GM18519 (cell line): ENCODE measurements around the gene RMND5A.

Source experiments
- ATAC-seq: cut with Tn5 transposase; IDR thresholded peaks from one replicate; pipeline ENCODE4 v1.9.1; 2021; ENCODE audit warnings: mild to moderate bottlenecking, moderate library complexity; ENCODE audit not compliant: unreplicated experiment, low FRiP score

Gene RMND5A, protein sequence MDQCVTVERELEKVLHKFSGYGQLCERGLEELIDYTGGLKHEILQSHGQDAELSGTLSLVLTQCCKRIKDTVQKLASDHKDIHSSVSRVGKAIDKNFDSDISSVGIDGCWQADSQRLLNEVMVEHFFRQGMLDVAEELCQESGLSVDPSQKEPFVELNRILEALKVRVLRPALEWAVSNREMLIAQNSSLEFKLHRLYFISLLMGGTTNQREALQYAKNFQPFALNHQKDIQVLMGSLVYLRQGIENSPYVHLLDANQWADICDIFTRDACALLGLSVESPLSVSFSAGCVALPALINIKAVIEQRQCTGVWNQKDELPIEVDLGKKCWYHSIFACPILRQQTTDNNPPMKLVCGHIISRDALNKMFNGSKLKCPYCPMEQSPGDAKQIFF

DNA sequence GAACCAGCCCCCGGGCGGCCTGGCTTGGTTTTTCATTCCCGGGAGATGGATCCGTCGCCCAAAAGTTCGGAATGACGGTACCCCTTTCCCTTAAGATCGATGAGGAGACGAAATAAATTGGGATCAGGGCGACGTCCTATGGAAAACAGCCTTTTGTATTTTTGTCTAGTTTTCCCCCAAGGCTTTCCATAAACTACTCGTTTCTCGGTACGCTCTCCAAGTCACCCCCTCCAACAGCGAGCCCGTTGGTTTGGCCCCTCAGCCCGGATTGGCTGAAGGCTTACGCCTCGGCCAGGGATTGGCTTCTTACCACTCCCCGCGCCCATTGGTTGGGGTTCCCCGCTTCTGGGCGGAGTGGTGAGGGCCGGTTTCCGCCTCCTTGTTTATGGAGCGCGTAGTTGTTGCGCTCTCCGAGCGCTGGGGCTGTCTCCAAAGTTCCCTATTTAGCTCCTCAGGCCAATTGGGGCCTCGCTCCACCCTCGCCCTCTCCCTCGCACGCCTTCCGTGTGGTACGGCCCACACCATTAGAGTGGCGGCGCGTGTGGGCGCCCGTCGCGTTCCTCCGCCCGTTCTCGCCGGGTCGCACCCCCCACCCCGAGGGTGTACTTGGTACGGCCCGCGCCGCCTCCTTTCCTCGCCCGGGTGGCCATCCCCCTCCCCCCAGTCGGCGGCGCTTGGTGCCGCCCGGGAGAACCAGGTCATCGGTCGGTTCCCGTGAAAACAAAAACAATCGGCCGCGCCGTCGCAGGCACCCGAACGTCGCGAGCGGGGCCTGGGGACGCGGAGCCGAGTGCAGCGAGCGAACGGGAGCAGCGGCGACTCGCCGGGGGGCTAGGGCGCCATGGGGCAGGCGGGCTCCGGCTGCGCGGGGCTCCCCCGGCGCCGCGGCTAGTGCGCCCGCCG is at the start of gene RMND5A:
TSS of gene RMND5A (plus strand) at position 655 of the 903 bp plus-strand sequence. CDS start 377 bp downstream, outside the sequence.
- peak; percentile 91 for ATAC-seq

DNA sequence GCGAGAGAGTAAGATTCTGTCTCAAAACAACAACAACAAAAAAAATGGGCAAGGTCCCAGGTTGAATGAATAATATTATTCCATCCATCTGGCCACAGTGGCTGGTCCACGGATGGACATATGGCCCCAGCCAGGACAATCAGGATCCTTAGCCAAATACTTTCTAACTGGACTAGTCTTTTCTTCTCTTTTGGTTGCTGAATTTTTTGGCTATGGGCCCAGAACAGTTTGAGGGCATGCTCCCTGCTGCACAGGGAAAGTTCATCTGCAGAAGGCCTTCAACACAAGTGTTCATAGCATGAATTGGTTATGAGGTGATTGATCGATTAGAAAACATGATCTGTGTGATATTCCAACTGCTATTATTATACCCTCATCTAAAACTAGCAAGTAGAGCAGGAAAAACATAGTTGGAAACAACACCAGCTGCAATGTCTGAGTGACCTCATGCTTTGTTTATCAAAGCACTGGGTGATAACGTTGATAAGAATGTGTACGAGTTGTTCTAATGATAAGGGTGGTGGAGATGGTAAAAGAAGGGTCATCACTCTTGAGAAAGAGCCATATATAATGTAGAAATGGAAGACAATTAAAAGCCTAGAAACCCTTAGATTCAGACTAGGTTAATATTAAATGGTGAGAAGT is 48.6 kb upstream of the RMND5A start:
- ATAC-seq = no peak

DNA sequence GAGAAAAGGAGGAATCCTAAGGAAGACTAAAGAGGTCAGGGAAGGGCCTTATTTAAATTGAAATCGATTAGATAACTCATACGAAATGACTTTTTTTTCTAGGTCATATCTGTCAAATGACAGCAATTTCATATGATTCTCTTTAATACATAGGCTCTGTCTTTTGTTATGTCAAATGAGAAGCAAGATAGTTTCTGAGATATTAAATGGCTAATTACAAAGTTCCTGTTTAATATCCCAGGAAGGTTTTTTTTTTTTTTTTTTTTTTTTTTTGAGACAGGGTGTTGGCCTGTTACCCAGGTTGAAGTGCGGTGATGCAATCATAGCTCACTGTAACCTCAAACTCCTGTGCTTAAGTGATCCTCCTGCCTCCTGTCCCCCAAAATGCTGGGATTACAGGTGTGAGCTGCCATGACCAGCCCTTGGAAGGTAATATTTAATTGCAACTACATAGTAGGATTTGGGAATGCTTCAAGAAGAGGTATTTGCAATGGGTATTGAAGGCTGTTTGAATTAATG is 48.0 kb upstream of the RMND5A start:
- ATAC-seq = no peak

DNA sequence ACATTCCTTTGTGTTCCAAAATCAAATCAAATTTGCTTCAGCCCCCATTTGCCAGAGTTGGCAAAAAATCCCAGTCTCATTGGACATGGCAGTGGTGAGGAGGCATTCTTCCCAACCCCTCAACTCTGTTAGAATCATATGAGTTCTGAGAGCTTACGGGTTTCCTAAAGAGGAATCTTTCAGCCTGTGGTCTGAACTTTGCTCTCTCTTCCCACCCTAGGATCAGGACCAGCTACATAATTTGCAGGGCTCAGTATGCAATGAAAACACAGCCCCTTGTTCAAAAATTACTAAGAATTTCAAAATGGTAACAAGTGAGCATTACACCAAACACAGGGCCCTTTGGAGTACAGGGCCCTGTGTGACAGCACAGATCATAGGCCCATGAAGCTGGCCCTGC is 47.1 kb upstream of the RMND5A start:
- no peak for ATAC-seq

DNA sequence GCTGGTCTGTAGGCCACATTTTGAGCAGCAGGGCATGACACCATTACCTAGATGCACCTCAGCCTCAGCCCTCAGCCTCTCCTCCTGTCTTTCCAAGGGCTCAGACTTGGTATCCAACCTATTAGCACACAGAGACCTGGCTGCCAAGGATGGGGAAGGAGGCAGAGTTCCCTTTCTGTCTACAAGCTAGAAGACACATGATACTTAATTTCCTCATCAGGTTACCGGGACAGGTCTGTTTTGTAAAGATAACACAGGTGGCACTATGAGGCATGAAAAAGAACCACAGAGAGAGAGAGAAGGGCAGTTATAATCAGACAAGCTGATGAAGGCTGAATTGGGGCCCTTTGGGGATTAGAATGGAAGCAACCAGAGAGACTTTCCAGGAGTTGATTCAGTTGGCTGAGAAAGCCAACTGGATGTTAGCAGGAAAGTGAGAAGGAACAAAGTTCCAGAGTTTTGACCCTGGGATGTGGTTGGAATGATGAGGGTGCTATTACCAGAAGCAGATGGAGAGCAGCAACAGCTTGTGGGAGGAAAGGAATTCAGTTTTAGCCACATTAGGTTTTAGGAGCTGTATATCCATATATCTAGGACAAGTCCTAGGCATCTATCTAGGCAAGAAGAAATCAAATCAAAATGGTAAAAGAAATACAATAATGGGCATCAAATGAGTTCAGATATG is 46.0 kb upstream of the RMND5A start:
- ATAC-seq = no peak

DNA sequence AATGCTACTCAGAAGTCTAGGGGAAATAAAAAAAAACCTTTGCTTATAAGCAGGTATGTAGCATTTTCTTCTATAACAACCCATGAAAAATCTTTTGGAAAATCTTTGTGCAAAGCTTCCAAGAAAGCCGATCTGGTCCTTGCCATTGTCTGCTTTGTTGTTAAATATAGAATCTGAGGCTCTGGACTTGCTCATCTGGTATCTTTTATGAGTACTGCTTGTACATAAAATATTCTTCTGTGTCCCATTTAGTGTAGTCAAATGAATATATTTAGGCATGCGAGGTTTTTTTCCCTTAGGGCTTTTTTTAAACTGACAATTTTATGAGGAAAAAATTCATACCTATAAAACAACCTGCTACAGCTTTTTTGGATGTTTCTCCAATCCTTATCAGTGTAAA is 45.0 kb upstream of the RMND5A start:
- ATAC-seq = no peak

DNA sequence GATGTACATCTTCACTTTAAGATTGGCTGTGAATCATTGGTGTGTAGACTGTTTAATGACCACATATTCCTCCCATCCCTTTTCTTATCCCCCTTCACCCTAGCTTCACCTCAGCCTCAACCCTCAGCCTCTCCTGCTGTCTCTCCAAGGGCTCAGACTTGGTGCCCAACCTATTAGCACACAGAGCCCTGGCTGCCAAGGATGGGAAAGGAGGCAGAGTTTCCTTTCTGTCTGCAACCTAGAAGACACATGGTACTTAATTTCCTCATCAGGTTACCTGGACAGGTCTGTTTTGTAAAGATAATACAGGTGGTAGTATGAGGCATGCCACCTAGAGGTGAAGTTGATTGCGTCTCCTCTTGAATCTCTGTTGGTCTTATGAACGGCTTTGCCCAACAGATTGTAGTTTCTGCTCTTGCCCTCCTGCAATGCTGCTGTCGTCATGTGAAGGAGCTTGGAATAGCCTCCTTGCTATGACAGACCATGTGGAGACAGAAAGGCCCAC is 44.5 kb upstream of the RMND5A start:
- no peak for ATAC-seq

DNA sequence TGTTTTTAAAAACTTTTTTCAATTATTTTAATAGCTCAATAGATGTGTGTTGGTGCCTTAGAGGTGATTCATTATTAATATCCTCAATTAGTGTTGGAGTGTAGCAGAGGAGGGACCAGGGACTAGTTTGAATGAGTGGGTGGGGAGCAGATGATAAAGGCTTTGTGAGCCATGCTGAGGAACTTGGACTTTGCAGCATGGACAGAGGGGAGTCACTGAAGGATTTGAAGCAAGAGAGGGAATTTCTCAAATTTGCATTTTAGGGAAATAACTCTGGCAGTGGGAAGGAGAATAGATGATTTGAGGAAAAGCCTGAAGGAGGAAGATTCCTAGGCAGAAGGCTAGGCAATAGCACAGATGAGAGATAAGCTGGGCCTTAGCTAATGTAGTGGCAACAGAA is 42.3 kb upstream of the RMND5A start:
- ATAC-seq = no peak

DNA sequence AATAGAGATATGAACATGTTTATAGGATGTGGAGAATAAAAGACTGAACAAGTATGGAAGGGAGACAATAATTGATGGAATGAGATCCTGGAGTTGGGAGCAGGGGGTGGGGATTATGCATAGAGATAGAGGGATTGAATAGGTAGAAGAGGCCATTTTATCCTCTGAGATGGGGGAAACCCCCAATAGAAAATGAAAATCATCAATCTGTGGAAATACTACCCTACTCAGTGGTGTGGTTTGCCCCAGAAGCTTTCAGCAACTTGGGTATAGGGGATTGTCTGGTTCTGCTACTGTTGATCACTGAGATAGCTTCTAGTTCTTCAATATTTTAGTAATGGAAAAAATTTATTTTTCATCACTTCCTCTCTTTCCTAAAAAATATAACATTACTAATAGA is 41.1 kb upstream of the RMND5A start:
- ATAC-seq = no peak

DNA sequence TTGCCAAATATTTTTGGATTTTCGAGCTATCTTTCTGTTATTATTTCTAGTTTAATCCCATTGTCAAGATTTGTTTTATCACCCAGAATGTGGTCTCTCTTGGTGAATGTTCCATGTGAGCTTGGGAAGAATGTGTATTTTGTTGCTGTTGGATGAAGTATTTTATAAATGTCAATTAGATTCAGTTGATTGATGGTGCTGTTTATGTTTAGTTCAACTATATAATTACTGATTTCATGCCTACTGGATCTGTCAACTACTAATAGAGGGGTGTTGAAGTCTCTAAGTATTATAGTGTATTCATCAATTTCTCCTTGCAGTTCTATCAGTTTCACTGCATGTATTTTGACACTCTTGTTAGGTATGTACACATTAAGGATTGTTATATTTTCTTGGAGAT is 34.7 kb upstream of the RMND5A start:
- no peak for ATAC-seq

DNA sequence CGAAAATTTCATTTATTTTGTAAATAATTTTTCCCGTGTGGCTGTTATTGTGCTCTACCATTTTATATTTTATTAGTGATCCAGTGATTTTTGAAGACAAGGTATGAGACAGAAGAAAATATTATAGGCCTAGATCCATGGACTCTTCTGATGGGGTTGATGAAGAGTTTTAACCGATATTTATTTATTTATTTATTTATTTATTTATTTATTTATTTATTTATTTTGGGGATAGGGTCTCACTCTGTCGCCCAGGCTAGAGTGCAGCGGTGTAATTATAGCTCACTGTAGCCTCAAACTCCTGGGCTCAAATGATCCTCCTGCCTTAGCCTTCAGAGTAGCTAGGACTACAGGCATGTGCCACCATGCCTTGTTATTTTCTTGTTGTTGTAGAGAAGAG is 33.6 kb upstream of the RMND5A start:
- no peak for ATAC-seq

DNA sequence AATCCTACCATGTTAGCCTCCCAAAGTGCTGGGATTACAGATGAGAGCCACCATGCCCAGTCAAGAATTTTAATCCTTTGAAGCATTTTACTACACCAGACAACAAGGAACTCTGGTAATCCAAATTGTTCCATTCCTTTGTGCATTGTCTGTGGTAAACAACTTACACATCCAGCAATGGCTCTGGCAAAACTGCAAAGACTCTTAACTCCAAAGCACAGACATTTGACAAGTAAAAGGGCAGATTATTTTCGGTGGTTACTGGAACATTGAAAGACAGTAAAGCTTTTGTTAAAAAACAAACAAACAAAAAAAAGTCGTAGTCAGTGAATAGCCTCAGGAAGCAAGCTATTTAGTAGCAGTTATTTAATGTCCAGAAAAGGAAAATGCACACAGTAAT is 33.2 kb upstream of the RMND5A start:
- no peak for ATAC-seq

DNA sequence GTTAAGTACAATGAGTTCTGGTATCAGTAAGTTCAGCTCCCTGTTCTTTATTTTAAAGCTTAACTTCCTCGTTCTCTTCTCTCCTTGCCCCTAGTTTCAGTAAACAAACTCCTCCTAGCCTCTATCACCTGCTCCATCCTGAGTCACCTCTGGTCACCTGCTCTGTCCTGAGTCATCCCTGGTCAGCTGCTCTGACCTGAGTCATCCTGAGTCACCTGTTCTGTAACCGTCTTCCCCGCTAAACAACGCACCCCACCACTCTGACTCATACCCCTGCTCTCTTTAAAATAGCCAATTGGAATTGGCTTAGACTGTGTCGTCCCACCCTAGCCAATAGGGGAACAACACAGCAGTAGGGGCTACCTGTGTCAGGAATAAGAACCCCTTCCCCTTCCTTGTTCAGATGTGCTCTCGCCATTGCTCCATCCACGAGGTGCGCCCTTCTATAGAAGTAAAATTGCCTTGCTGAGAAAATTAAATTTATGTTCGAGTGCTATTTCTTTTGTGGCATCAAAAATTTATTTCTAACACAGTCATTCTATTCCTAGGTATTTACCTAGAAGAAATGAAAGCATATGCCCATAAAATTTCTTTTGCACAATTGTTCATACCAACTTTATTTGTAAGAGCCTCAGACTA is 24.9 kb upstream of the RMND5A start:
- no peak for ATAC-seq

DNA sequence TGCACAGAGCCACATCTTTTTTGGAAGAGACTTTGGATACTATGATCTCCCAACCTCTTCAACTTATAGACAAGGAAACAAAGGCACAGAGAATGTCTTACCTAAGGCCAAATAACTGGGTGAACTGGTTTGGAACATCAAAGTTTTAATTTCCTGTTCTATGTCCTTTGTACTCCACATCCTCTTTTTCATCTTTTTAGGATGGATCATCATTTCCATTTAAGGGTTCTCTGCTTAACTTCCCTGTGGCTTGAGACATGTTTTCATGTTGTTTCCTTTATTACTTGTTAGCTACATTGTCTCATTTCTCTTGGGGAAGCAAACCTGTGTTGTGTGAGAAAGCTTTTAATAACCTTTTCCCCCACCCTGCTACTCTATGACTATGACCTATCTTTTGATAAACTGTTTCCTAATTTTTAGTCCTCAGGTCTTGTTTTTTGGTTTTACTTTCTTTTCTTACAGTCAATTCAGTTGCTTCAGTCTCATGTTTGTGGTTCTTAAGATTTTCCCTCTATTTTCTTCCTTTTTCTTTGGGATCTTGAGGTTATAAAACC is 22.5 kb upstream of the RMND5A start:
- ATAC-seq = no peak

DNA sequence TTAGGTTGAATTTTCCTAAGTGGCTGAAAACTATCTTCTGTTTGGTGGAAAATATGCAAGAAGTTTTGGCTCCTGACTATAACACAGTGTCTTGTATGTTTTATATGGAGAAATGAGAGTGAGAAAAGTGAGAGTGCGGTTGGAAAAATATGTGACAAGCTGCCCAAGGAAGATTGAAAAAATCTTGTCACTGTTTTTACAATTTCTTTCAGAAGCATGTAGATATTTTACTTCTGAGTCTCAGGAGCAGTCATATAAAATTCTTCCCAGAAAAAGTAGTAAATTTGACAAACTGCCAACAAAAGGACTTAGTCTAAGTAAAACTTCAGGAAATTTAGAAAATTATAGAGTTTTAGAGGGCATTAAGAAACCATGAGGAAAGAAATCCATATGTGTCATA is 19.4 kb upstream of the RMND5A start:
- ATAC-seq = no peak

DNA sequence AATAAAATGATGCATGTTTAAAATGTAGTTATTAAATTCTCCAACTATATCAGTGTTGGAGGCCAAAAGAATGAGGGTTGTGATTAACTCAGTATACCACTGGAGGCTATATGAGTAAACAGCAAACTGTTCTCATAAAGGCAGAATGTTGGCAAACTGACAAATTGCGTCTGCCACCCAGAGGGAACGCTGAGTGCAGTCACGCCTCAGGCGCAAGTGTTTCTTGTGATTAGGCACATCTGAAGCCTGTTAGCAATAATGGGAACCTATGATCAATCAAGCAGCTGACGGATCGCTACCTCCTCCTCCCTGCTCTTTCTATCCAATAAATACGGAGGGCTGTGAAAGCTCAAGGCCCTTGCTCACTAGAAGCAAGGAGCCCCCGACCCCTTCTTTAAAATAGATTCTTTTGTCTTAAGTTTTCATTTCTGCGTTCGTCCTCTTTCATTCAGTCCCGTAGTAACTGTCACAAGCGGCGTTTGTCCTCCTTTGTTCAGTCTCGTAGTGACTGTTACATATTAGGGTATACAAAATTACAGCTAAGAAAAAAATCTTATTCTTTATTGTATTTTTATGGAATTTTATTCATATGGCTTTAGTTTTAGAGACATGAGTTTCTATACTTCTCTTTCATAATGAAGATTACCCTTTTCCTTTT is 16.3 kb upstream of the RMND5A start:
- ATAC-seq = no peak

DNA sequence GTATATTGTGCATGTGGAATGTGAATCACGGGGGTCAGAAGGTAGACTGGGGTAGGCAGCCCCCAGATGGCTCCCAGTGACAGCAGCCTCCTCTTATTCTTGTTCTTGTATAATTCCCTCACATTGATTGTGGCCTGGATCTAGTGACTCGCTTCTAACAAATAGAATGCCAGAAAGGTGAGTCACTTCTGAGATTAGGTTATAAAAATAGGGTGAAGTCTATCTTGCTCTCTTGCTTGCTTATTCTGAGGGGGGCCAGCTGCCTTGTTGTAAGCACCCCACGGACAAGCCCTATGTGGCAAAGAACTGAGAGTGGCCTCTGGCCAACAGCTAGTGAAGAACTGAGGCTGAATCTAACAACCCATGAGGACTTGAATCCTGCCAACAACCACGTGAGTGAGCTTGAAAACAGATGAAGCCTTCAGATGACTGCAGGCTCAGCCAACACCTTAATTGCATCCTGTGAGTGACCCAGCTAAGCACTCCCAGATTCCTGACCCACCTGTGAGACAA is 15.6 kb upstream of the RMND5A start:
- ATAC-seq = no peak

DNA sequence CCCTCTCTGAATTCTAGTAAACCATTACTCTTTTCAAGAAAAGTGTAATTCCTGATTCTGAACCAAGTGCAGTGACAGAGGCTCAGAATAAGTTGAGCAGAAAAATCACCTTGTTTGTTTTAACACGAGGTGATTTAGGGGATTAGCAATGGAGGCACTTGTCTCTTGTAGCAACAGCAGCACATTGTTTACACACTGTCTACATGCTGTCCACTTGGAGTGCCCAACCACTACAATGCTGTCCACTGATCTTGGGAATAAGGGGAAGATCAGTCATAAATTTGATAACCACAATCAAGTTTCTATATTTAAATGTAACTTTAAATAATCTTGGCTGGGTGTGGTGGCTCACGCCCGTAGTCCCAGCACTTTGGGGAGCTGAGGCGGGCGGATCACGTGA is 13.9 kb upstream of the RMND5A start:
- ATAC-seq = no peak

DNA sequence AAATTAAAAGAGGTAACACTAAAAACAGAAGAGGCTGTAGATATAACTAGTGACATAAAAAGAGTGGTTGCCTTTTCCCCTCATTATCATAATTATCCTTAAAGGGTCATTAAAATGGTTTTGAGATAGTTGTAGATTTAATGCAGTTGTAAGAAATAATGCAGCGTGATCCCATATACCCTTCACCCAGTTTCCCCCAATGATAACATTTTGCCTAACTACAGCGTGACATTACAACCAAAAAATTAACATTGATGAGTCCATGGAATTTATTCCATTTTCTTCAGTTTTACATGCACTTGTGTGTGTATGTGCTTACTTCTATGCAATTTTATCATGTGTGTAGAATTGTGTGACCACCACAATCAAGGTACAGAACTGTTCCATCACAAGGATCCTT is 13.2 kb upstream of the RMND5A start:
- no peak for ATAC-seq
